Endothelial cell (in vitro differentiated cells): ENCODE results near the gene ARHGEF26. TPM values are rescaled to one million over a fixed set of nuclear protein-coding genes. Genes with fewer than 3 reads are reported as not detected.

Source experiments
- DNase-seq: peaks from one replicate; pipeline ENCODE4 v3.0.0; 2021; ENCODE audit warnings: low spot score
- H3K27ac Mint-ChIP-seq: one replicate; pipeline ENCODE4 v1.8.0; 2021; ENCODE audit warnings: mixed read lengths, inconsistent platforms; ENCODE audit not compliant: unreplicated experiment
- H3K27me3 Mint-ChIP-seq: one replicate; pipeline ENCODE4 v1.8.0; 2021; ENCODE audit warnings: mild to moderate bottlenecking, moderate library complexity, mixed read lengths, inconsistent platforms; ENCODE audit not compliant: unreplicated experiment
- H3K36me3 Mint-ChIP-seq: one replicate; pipeline ENCODE4 v1.8.0; 2021; ENCODE audit warnings: mild to moderate bottlenecking, low read depth, mixed read lengths, inconsistent platforms; ENCODE audit not compliant: unreplicated experiment
- H3K4me1 Mint-ChIP-seq: one replicate; pipeline ENCODE4 v1.8.0; 2021; ENCODE audit warnings: mild to moderate bottlenecking, mixed read lengths, inconsistent platforms; ENCODE audit not compliant: unreplicated experiment
- H3K4me3 Mint-ChIP-seq: one replicate; pipeline ENCODE4 v1.8.0; 2021; ENCODE audit warnings: mild to moderate bottlenecking, mixed read lengths, inconsistent platforms; ENCODE audit not compliant: unreplicated experiment
- H3K9me3 Mint-ChIP-seq: one replicate; pipeline ENCODE4 v1.8.0; 2021; ENCODE audit warnings: mixed read lengths, inconsistent platforms; ENCODE audit not compliant: unreplicated experiment
- total RNA-seq: library from RNA; stranded (reverse); fragmentation: NEBNext Ultra II Directional; extraction: Animal tissue kit (Norgen Biotek cat#: 25700); gene quantifications from one replicate; pipeline ENCODE4 v1.2.1, GENCODE V29; 2021; ENCODE audit not compliant: unreplicated experiment
- TF ChIP-seq, protein P1 (sequence below): fragments of 200-600 bp; sonication (generic); IDR thresholded peaks from one replicate; pipeline ENCODE4 v1.5.0; 2021; ENCODE audit warnings: antibody characterized with exemption; ENCODE audit not compliant: unreplicated experiment

Gene ARHGEF26
- total RNA-seq, 1 donor from 2014 or later = 22.9 TPM

DNA sequence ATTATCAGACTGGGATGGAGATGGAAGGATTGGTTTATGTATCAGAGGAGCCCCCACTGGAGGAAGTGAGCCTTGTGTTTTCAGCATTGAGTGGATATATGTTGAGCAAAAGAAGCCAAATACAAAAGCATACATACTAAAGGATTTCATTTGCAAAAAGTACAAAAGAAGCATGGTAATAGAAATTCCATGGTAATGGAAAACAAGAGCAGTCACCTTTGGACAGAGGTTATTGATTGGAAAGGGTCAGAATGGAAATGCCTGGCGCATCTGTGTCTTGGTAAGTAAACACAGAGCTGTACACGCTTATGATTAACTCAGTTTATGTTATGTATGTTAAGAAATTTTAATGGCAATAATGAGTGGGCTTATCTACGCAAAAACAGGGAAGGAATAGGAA lies 130.4 kb downstream of the ARHGEF26 start:
- no peak overlapping the region for H3K4me3 Mint-ChIP-seq
- TF ChIP-seq, protein P1, sequence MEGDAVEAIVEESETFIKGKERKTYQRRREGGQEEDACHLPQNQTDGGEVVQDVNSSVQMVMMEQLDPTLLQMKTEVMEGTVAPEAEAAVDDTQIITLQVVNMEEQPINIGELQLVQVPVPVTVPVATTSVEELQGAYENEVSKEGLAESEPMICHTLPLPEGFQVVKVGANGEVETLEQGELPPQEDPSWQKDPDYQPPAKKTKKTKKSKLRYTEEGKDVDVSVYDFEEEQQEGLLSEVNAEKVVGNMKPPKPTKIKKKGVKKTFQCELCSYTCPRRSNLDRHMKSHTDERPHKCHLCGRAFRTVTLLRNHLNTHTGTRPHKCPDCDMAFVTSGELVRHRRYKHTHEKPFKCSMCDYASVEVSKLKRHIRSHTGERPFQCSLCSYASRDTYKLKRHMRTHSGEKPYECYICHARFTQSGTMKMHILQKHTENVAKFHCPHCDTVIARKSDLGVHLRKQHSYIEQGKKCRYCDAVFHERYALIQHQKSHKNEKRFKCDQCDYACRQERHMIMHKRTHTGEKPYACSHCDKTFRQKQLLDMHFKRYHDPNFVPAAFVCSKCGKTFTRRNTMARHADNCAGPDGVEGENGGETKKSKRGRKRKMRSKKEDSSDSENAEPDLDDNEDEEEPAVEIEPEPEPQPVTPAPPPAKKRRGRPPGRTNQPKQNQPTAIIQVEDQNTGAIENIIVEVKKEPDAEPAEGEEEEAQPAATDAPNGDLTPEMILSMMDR = no peak
- no peaks in the 10 kb centered on the region for H3K9me3 Mint-ChIP-seq
- H3K27ac Mint-ChIP-seq = no peak overlapping the region
- no peak for DNase-seq
- H3K4me1 Mint-ChIP-seq = peaks cover 40% of the 10 kb centered on the region
- H3K36me3 Mint-ChIP-seq = peaks cover 24% of the 10 kb centered on the region
- peaks cover 2% of the 10 kb centered on the region for H3K27me3 Mint-ChIP-seq

- Mint-ChIP-seq H3K27me3 (no peaks in the 10 kb centered on the region), H3K27ac (no peak overlapping the region), H3K4me3 (no peak overlapping the region), H3K4me1 (peaks cover 28% of the 10 kb centered on the region), H3K36me3 (peaks cover 22% of the 10 kb centered on the region), H3K9me3 (no peaks in the 10 kb centered on the region)
- peak; percentile 93 for DNase-seq
- TF ChIP-seq, protein P1 = peak; percentile 97
These were observed 131.8 kb downstream of the ARHGEF26 start for GRCh38 chr3:154252759-154253638.

DNA sequence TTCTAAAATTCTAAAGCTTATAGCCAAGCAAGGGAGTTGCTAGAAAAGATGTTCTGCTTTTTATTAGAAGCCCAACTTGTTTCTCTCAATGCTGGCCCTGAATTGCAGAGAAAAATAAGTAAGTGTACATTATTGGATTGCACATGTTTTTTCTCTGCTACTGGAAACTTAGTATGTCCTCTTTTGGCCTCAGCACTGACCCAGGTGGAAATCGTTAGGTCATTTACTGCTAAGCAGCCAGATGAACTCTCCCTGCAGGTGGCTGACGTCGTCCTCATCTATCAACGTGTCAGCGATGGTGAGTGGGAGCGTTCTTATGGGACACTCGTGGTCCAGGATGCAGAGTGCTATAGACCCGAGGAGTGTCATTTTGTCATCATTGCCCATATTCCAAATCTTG lies 133.3 kb downstream of the ARHGEF26 start:
- TF ChIP-seq, protein P1 = no peak
- DNase-seq = no peak
- Mint-ChIP-seq H3K36me3 (peaks cover 34% of the 10 kb centered on the region), H3K4me3 (peak overlapping the region; percentile 37), H3K9me3 (no peaks in the 10 kb centered on the region), H3K27me3 (no peaks in the 10 kb centered on the region), H3K4me1 (peaks cover 18% of the 10 kb centered on the region), H3K27ac (peak overlapping the region; percentile 34)

GRCh38 chr3:154273381-154273780 lies 152.2 kb downstream of the ARHGEF26 start:
- Mint-ChIP-seq H3K36me3 (peaks cover 12% of the 10 kb centered on the region), H3K4me3 (no peak overlapping the region), H3K4me1 (no peaks in the 10 kb centered on the region), H3K9me3 (no peaks in the 10 kb centered on the region), H3K27ac (no peak overlapping the region), H3K27me3 (no peaks in the 10 kb centered on the region)
- TF ChIP-seq, protein P1 = no peak
- no peak for DNase-seq

GRCh38 chr3:154274348-154274747 lies 153.2 kb downstream of the ARHGEF26 start:
- H3K27ac Mint-ChIP-seq = no peak overlapping the region
- H3K9me3 Mint-ChIP-seq = no peaks in the 10 kb centered on the region
- no peaks in the 10 kb centered on the region for H3K4me1 Mint-ChIP-seq
- TF ChIP-seq, protein P1 = no peak
- DNase-seq = no peak
- H3K36me3 Mint-ChIP-seq = peaks cover 9% of the 10 kb centered on the region
- no peak overlapping the region for H3K4me3 Mint-ChIP-seq
- H3K27me3 Mint-ChIP-seq = no peaks in the 10 kb centered on the region
